ENCODE measurements around the gene REN.

- TF ChIP-seq POLR2AphosphoS5 (IDR thresholded peaks at IDR 0.05; ENCODE audit: low read depth, low read length): no peak
- TF ChIP-seq SIN3A (IDR thresholded peaks at IDR 0.05; ENCODE audit: borderline replicate concordance, insufficient read depth, low read length): no peak
- no peak for TF ChIP-seq TAF1 (IDR thresholded peaks at IDR 0.05; ENCODE audit: borderline replicate concordance, insufficient read depth, low read length)
- TF ChIP-seq, protein P1, sequence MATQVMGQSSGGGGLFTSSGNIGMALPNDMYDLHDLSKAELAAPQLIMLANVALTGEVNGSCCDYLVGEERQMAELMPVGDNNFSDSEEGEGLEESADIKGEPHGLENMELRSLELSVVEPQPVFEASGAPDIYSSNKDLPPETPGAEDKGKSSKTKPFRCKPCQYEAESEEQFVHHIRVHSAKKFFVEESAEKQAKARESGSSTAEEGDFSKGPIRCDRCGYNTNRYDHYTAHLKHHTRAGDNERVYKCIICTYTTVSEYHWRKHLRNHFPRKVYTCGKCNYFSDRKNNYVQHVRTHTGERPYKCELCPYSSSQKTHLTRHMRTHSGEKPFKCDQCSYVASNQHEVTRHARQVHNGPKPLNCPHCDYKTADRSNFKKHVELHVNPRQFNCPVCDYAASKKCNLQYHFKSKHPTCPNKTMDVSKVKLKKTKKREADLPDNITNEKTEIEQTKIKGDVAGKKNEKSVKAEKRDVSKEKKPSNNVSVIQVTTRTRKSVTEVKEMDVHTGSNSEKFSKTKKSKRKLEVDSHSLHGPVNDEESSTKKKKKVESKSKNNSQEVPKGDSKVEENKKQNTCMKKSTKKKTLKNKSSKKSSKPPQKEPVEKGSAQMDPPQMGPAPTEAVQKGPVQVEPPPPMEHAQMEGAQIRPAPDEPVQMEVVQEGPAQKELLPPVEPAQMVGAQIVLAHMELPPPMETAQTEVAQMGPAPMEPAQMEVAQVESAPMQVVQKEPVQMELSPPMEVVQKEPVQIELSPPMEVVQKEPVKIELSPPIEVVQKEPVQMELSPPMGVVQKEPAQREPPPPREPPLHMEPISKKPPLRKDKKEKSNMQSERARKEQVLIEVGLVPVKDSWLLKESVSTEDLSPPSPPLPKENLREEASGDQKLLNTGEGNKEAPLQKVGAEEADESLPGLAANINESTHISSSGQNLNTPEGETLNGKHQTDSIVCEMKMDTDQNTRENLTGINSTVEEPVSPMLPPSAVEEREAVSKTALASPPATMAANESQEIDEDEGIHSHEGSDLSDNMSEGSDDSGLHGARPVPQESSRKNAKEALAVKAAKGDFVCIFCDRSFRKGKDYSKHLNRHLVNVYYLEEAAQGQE (IDR thresholded peaks at IDR 0.05; ENCODE audit: insufficient read depth in 1 of 2, low read depth in 2 of 2, low read length in 2 of 2): no peak
Measured at GRCh38 chr1:204192046-204192445, 25.9 kb upstream of the REN start.

Measured in PFSK-1 (cell line).